ENCODE data around the gene SLCO2A1.

The SLCO2A1 gene

DNA sequence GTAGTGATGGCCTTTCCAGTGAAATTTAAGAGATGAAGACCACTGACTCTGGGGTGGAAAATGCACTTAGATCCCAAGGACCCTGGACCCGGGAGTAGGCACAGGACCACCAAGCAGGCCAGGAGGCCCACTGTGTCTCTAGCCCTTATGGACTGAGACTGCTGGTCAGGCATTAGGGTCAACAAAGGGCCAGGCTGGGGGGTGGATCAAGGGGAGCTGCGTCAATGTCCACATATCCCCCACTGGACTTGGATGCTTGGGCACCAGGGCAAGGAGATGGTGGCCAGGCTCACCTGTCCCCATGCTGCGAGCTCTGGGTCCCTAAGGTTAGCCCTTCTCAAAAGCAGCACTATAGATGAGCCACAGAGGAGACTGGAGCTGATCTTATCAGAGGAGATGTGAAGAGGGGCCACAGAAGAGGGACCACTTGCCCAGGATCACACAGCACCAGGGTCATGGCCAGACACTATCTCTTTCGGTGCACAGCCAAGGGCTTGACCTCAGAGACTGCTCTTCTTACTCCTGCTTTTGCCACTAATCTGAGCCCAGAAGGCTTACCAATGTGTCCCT is 148.8 kb downstream of the SLCO2A1 start:
- DNase-seq = no peak

DNA sequence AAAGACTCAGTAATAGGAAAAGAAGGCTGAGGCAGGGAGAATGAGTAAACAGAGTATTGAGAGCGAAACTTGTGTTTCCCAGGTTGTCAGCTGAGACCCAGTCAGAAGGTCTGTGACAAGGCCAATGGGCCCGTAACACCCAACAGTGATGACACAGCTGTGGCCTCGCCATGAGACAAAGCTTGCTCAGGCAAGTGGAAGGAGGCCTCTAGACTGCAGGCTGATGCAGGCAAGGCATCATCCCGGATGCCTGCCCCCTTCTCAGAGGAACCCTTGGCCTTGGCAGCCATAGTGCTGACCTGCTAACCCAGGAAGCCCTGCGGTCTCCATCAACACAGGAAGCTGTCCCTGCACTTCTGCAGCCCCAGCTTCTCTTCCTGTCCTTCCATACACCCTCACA is 149.4 kb downstream of the SLCO2A1 start:
- no peak for DNase-seq

DNA sequence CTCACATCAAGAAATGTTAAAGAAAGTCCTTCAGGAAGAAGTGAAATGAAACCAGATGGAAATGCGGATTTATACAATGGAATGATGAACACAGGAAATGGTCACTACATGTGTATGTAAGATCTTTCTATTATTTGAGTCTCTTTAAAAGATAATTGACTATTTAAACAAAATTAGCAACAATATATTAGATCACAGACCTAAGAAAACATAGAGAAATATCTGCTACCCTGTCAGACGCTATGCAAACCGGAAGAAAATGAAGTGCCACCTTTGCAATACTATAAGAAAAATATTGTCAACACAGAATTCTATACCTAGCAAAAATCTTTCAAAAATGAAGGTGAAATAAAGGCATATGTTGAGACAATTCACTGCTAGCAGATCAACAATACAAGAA is 151.2 kb downstream of the SLCO2A1 start:
- DNase-seq = no peak
